ENCODE results near the gene NELL1.
"Not testable (repeated sequence)": the region's sequence is repeated elsewhere in the genome, so short reads cannot be mapped to it uniquely, and the experiment has no call there.

Gene NELL1

DNA sequence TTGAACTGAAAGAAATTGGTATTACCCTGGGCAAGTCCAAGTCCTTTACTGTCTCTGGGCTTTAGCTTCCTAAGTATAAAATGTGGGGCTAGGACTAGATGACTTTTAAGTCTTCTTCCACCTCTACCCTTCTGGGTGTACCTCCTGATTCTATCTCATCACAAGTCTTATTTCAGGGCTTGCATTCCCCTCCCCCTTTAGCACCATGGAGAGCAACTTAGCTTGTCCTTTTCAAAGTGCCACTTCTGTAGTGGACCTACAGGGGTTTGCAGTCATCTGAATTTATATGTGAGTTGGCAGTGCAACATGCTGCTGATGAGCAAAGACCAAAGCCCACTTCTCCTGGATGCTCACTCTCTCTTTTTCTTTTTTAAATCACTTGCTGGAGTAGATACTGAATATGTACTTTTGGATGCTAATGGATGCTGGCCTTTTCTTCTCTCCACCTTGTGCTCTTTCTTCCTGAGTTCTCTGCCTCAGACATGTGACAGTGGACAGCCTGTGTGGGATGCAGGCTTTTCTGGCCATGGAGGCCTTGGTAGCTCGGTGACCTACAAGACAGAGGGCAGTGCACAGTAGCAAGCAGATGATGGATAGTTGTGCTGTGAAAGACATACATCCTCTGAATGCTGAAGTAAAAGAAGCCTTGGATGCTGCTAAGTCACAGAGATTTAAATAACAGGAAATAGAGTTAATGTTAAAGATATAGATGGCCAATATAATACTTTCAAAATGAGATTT lies 185.0 kb downstream of the NELL1 start:
- Histone ChIP-seq H3K4me1 (no peaks in the 10 kb centered on the region), H3K9ac (no peak overlapping the region), H3K4me3 (no peak overlapping the region), H3K9me3 (no peaks in the 10 kb centered on the region), H3K36me3 (no peaks in the 10 kb centered on the region), H4K20me1 (no peaks in the 10 kb centered on the region; the same call in 1 of the 2 replicates), H3K4me2 (no peak overlapping the region), H3K27me3 (no peaks in the 10 kb centered on the region), H3K27ac (no peak overlapping the region)
- no peak for TF ChIP-seq Cebpa-rat (IDR thresholded peaks at IDR 0.05)

GRCh38 chr11:20861322-20861721 lies 191.9 kb downstream of the NELL1 start:
- H3K4me3 ChIP-seq, result no peak overlapping the region
- no peak for TF ChIP-seq Cebpa-rat (IDR thresholded peaks at IDR 0.05)

DNA sequence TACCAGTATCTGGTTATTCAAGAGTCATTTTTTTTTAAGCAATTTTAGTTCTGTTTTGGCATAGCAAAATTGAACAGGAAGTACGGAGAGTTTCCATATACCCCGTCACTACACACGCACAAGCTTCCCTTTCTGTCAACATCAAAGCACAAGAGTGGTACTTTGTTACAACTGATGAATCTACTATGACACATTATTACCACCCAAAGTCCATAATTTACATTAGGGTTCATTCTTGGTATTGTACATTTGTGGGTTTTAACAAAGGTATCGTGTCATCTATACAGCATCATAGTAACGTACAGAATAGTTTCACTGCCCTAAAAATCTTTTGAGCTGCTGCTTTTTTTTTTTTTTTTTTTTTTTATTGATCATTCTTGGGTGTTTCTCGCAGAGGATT lies 192.9 kb downstream of the NELL1 start:
- H3K4me2 ChIP-seq, H3K27me3 ChIP-seq, H3K27ac ChIP-seq, H3K9ac ChIP-seq, H3K4me1 ChIP-seq, H3K4me3 ChIP-seq, H3K9me3 ChIP-seq, H4K20me1 ChIP-seq, H3K36me3 ChIP-seq: not testable (repeated sequence)

More at GRCh38 chr11:20861322-20861721, 191.9 kb downstream of the NELL1 start:
- Histone ChIP-seq H3K4me2 (no peak overlapping the region), H3K36me3 (no peaks in the 10 kb centered on the region), H3K27ac (no peak overlapping the region), H4K20me1 (no peaks in the 10 kb centered on the region), H3K4me1 (no peaks in the 10 kb centered on the region), H3K9ac (no peak overlapping the region), H3K27me3 (no peaks in the 10 kb centered on the region), H3K9me3 (no peaks in the 10 kb centered on the region)

DNA sequence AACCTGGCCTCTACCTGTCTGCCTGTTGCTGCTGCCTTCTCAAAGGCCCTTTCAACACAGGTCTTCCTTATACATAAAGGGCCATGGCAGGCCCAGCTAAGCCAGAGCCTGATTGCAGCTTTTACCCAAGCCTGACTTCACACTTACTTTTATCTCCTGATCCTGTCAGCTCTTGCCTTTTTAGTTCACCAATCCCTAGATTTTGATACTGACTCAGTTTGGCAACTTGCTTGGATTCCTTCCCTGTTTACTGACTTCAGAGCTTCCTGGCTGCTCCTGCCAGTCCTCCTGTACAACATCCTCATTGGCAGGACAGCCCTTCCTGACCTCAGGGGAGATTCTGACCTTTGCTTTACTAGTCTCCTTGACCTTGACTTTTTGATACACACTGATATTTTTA lies 195.2 kb downstream of the NELL1 start:
- TF ChIP-seq Cebpa-rat (IDR thresholded peaks at IDR 0.05), result no peak
- Histone ChIP-seq H3K4me1 (no peaks in the 10 kb centered on the region), H3K4me2 (no peak overlapping the region), H3K4me3 (no peak overlapping the region), H3K9me3 (no peaks in the 10 kb centered on the region), H4K20me1 (no peaks in the 10 kb centered on the region), H3K9ac (no peak overlapping the region), H3K27me3 (no peaks in the 10 kb centered on the region), H3K36me3 (no peaks in the 10 kb centered on the region), H3K27ac (no peak overlapping the region)

- Histone ChIP-seq H3K27me3 (no peaks in the 10 kb centered on the region), H3K36me3 (no peaks in the 10 kb centered on the region), H3K9ac (no peak overlapping the region), H3K4me3 (no peak overlapping the region), H3K4me2 (no peak overlapping the region), H4K20me1 (no peaks in the 10 kb centered on the region), H3K4me1 (no peaks in the 10 kb centered on the region), H3K9me3 (no peaks in the 10 kb centered on the region), H3K27ac (no peak overlapping the region)
- no peak for TF ChIP-seq Cebpa-rat (IDR thresholded peaks at IDR 0.05)
These were observed 195.8 kb downstream of the NELL1 start for GRCh38 chr11:20865161-20865560.

DNA sequence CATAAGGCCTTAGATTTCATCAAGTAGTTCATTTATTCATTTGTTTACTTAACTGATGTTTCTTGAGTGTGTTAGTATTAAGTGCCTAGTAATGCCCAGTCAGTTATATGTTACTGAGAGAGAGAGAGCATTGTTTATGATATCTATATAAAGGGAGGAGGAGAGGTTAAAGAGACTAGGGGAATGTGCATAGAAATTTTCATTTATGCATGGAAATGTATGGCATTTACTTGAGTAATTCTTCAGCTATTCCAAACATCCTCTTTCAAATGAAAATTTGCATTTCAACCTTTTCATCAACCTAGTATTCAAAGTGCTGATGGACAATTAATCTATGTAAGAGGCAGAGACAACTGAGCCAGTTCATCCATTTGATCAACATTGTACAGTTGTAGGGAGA lies 199.7 kb downstream of the NELL1 start:
- no peaks in the 10 kb centered on the region for H3K36me3 ChIP-seq
- H3K9ac ChIP-seq, result no peak overlapping the region
- H3K27me3 ChIP-seq, result no peaks in the 10 kb centered on the region
- no peak for TF ChIP-seq Cebpa-rat (IDR thresholded peaks at IDR 0.05)
- no peaks in the 10 kb centered on the region for H3K9me3 ChIP-seq
- H4K20me1 ChIP-seq, result no peaks in the 10 kb centered on the region
- no peak overlapping the region for H3K4me3 ChIP-seq
- H3K27ac ChIP-seq, result no peak overlapping the region
- H3K4me1 ChIP-seq, result no peaks in the 10 kb centered on the region
- no peak overlapping the region for H3K4me2 ChIP-seq

GRCh38 chr11:20873054-20873453 lies 203.7 kb downstream of the NELL1 start:
- Histone ChIP-seq H3K27ac (no peak overlapping the region), H3K36me3 (no peaks in the 10 kb centered on the region), H4K20me1 (no peaks in the 10 kb centered on the region), H3K9me3 (no peaks in the 10 kb centered on the region), H3K9ac (no peak overlapping the region), H3K4me1 (no peaks in the 10 kb centered on the region), H3K4me2 (no peak overlapping the region), H3K4me3 (no peak overlapping the region), H3K27me3 (no peaks in the 10 kb centered on the region)
- no peak for TF ChIP-seq Cebpa-rat (IDR thresholded peaks at IDR 0.05)

DNA sequence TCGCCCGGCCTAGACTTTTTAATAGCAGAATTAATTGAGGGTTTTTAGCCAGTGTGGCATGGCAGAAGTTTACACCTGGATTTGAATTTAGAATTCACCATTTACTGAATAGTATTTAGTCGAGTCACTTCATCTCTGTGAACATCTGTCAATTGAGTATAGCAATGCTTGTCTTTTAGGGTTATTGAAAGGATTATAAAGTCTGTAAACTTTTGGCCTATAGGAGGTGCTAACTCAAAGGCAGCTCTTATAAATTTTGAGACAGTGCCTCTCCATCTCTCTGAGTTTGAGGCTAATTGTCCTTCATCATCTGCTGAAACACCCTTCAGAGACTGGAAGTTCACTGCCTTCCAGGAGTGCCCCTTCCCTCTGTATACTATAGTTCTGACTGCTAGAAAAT lies 205.0 kb downstream of the NELL1 start:
- Histone ChIP-seq H3K9ac (no peak overlapping the region), H3K27me3 (no peaks in the 10 kb centered on the region), H4K20me1 (no peaks in the 10 kb centered on the region), H3K36me3 (no peaks in the 10 kb centered on the region), H3K4me1 (no peaks in the 10 kb centered on the region), H3K9me3 (no peaks in the 10 kb centered on the region), H3K4me2 (no peak overlapping the region), H3K27ac (no peak overlapping the region), H3K4me3 (no peak overlapping the region)
- no peak for TF ChIP-seq Cebpa-rat (IDR thresholded peaks at IDR 0.05)

GRCh38 chr11:20875889-20876288 lies 206.5 kb downstream of the NELL1 start:
- Histone ChIP-seq H4K20me1 (no peaks in the 10 kb centered on the region), H3K27ac (no peak overlapping the region), H3K36me3 (no peaks in the 10 kb centered on the region), H3K4me2 (no peak overlapping the region), H3K9me3 (no peaks in the 10 kb centered on the region), H3K27me3 (no peaks in the 10 kb centered on the region), H3K9ac (no peak overlapping the region), H3K4me1 (no peaks in the 10 kb centered on the region), H3K4me3 (no peak overlapping the region)
- no peak for TF ChIP-seq Cebpa-rat (IDR thresholded peaks at IDR 0.05)

GRCh38 chr11:20876738-20877137 lies 207.4 kb downstream of the NELL1 start:
- no peak for TF ChIP-seq Cebpa-rat (IDR thresholded peaks at IDR 0.05)
- no peaks in the 10 kb centered on the region for H4K20me1 ChIP-seq
- H3K36me3 ChIP-seq, result no peaks in the 10 kb centered on the region

DNA sequence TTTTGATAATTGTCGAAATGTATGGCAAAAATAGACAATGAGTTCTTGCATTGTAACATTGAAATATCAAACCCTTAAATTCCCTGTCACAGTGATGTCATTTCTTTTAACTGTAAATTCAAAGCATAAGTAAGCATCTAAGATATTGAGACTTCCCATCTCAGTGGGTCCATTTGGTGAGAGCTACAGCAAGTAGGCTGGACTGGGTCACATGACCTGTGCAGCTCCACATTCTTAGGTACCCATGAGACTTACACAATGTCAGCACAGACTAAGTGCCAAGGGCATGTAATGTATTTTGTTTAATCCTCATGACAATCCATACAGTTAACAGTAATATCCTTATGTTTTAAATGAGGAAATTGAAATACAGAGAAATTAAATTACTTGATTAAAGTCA lies 210.7 kb downstream of the NELL1 start:
- Histone ChIP-seq H3K27ac (no peak overlapping the region), H3K9me3 (no peaks in the 10 kb centered on the region), H3K4me2 (no peak overlapping the region), H3K4me1 (no peaks in the 10 kb centered on the region), H3K27me3 (no peaks in the 10 kb centered on the region), H3K4me3 (no peak overlapping the region), H4K20me1 (no peaks in the 10 kb centered on the region), H3K9ac (no peak overlapping the region), H3K36me3 (no peaks in the 10 kb centered on the region)
- TF ChIP-seq Cebpa-rat (IDR thresholded peaks at IDR 0.05), result no peak

More at GRCh38 chr11:20876738-20877137, 207.4 kb downstream of the NELL1 start:
- Histone ChIP-seq H3K4me2 (no peak overlapping the region), H3K4me3 (no peak overlapping the region), H3K9me3 (no peaks in the 10 kb centered on the region), H3K27ac (no peak overlapping the region), H3K9ac (no peak overlapping the region), H3K4me1 (no peaks in the 10 kb centered on the region), H3K27me3 (no peaks in the 10 kb centered on the region)
